Common myeloid progenitor, CD34-positive (primary cell): Measurements from ENCODE around the gene HLA-DQA1.

Source experiments
- CTCF ChIA-PET: fragments of 350-600 bp; sonication (Branson Sonifier 250); formaldehyde crosslinking; loops from one replicate; lab custom pipeline; 2021; ENCODE audit warnings: antibody characterized with exemption; lab: Charles Lee
- POLR2A ChIA-PET: fragments of 350-600 bp; sonication (Branson Sonifier 250); formaldehyde crosslinking; loops from one replicate; lab custom pipeline; 2021; ENCODE audit warnings: antibody characterized with exemption; lab: Charles Lee
- DNase-seq, 3 donors: peaks; one replicate each; pipeline versions ENCODE4 v3.0.0 to v3.0.0-alpha.2; 2013
- H3K27ac ChIP-seq, 2 experiments: 1 replicate in 1 of 2; 2 replicates in 1 of 2; pipeline ENCODE4 v1.7.0; 2013; ENCODE audit warnings: inconsistent platforms in 2 of 2, low read length in 2 of 2, mild to moderate bottlenecking in 2 of 2, low read depth in 1 of 2, moderate library complexity in 1 of 2; ENCODE audit not compliant: severe bottlenecking in 2 of 2, insufficient read depth in 1 of 2, poor library complexity in 1 of 2
- H3K27me3 ChIP-seq, 5 experiments: replicated peaks in 2 of 5; 1 replicate in 3 of 5; 2 replicates in 2 of 5; pipeline versions ENCODE4 v1.6.1 to v1.7.0; 2013; ENCODE audit warnings: low read length in 4 of 5, mild to moderate bottlenecking in 2 of 5, moderate library complexity in 2 of 5, inconsistent platforms in 1 of 5; ENCODE audit not compliant: insufficient read depth in 5 of 5, control insufficient read depth in 4 of 5
- H3K36me3 ChIP-seq, 4 experiments: 1 replicate in 2 of 4; 2 replicates in 2 of 4; pipeline versions ENCODE4 v1.6.1 to v1.7.0; 2013; ENCODE audit warnings: low read length in 3 of 4, control low read depth in 1 of 4, mild to moderate bottlenecking in 1 of 4; ENCODE audit not compliant: control insufficient read depth in 4 of 4, insufficient read depth in 4 of 4
- H3K4me1 ChIP-seq, 4 experiments: 1 replicate in 3 of 4; 2 replicates in 1 of 4; pipeline versions ENCODE4 v1.6.1 to v1.7.1; 2013; ENCODE audit warnings: low read length in 3 of 4, mild to moderate bottlenecking in 3 of 4, control low read depth in 1 of 4, inconsistent platforms in 1 of 4, moderate library complexity in 1 of 4; ENCODE audit not compliant: control insufficient read depth in 4 of 4, insufficient read depth in 4 of 4; ENCODE audit errors: control extremely low read depth in 1 of 4
- H3K4me3 ChIP-seq, 7 experiments: 1 replicate in 4 of 7; 2 replicates in 3 of 7; pipeline versions ENCODE4 v1.5.1 to v1.7.0; 2013; ENCODE audit warnings: mild to moderate bottlenecking in 7 of 7, low read length in 6 of 7, moderate library complexity in 6 of 7, inconsistent platforms in 2 of 7, low read depth in 2 of 7, control low read depth in 1 of 7; ENCODE audit not compliant: insufficient read depth in 4 of 7, control insufficient read depth in 1 of 7; ENCODE audit errors: extremely low read depth in 1 of 7
- H3K9me3 ChIP-seq, 5 experiments: 1 replicate in 4 of 5; 2 replicates in 1 of 5; pipeline versions ENCODE4 v1.6.1 to v1.7.1; 2013; ENCODE audit warnings: low read length in 4 of 5, mild to moderate bottlenecking in 2 of 5, inconsistent platforms in 1 of 5, low read depth in 1 of 5, moderate library complexity in 1 of 5; ENCODE audit not compliant: control insufficient read depth in 4 of 5, insufficient read depth in 2 of 5; ENCODE audit errors: control extremely low read depth in 1 of 5
- WGBS: methylation state at CpG from one replicate; pipeline ENCODE4 v1.1.5; 2013; ENCODE audit not compliant: insufficient coverage; 5-methylcytosine and 5-hydroxymethylcytosine counted together

The HLA-DQA1 gene

DNA sequence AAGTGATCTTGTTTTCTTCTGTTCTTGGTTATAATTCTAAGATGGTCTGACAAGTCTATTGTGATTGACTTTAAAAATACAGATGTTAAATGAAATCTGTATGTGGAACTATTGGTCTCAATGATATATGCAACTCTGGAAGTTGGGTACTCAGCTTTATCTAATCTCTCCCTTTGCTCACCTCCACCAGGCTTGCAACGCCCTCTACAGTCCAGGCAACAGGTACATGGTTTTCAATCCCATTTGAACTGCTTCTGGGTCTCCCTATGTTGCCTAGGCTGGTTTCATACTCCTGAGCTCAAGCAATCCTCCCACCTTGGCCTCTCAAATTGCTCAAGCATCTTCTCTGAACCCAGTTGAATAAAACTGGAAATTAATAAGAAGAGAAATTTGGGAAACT is 54.8 kb downstream of the HLA-DQA1 start:
- 0% methylated on average over 1 of the region's 1 CpG for WGBS
- Histone ChIP-seq H3K4me1 (peaks cover 0 to 9% (median 1%) of the 10 kb centered on the region in 4 experiments), H3K36me3 (no peaks in the 10 kb centered on the region), H3K27me3 (no peaks in the 10 kb centered on the region), H3K9me3 (peaks cover 0 to 4% (median 0%) of the 10 kb centered on the region in 5 experiments), H3K27ac (no peak overlapping the region), H3K4me3 (no peak overlapping the region)
- POLR2A ChIA-PET, result interaction anchor here (1.1 kb wide), 1 partner anchor 69 kb away, joined by 4 read pairs; no protein-coding TSS in a partner anchor
- CTCF ChIA-PET, result interaction anchor here (0.6 to 3.2 kb wide), 12 partner anchors 8 to 518 kb away, joined by 3 to 16 read pairs (median 4); no protein-coding TSS in a partner anchor
- peak; percentile 17 to 68 (median 68) for DNase-seq
